Activated naive CD4-positive, alpha-beta T cell (primary cell): Measurements from ENCODE around the gene XCR1.
"Not testable (repeated sequence)": the region's sequence is repeated elsewhere in the genome, so short reads cannot be mapped to it uniquely, and the experiment has no call there.

ENCODE experiments used
- DNase-seq, 4 experiments: peaks; one replicate each; lab custom pipeline; 2025; lab: John Stamatoyannopoulos, UW

Gene XCR1

GRCh38 chr3:46006238-46007032 is 20.8 kb downstream of the XCR1 start:
- no peak for DNase-seq

- not testable (repeated sequence) for DNase-seq
Observed at GRCh38 chr3:46003706-46004105, 23.6 kb downstream of the XCR1 start.

- DNase-seq = no peak
Observed at GRCh38 chr3:46001178-46001577, 26.1 kb downstream of the XCR1 start.

GRCh38 chr3:45997942-45998341 is 29.3 kb downstream of the XCR1 start:
- DNase-seq = no peak

- DNase-seq = not testable (repeated sequence)
Observed at GRCh38 chr3:45997499-45997898, 29.8 kb downstream of the XCR1 start.

GRCh38 chr3:45995236-45996192 is 31.8 kb downstream of the XCR1 start, which contains the start of gene FYCO1:
Gene FYCO1, minus strand, starts transcription at chr3:45995824. Its CDS starts 10,914 bp downstream, at chr3:45984910.
- peak; percentile 58 to 76 (median 70) for DNase-seq

- peak in 1 of 4 experiments; percentile 8 for DNase-seq
Observed at GRCh38 chr3:45994419-45995235, 32.7 kb downstream of the XCR1 start.

- no peak for DNase-seq
Observed at GRCh38 chr3:45993421-45994027, 33.8 kb downstream of the XCR1 start.

- no peak for DNase-seq
Observed at GRCh38 chr3:45992821-45993221, 34.5 kb downstream of the XCR1 start.

GRCh38 chr3:45992133-45992729 is 35.1 kb downstream of the XCR1 start:
- no peak for DNase-seq

- DNase-seq = no peak
Observed at GRCh38 chr3:45991341-45991740, 35.9 kb downstream of the XCR1 start.

GRCh38 chr3:45990181-45990580 is 37.1 kb downstream of the XCR1 start:
- DNase-seq = no peak

- no peak for DNase-seq
Observed at GRCh38 chr3:45988804-45989203, 38.5 kb downstream of the XCR1 start.

- no peak for DNase-seq
Observed at GRCh38 chr3:45988362-45988761, 38.9 kb downstream of the XCR1 start.

GRCh38 chr3:45987368-45988291 is 39.7 kb downstream of the XCR1 start:
- DNase-seq = no peak

- no peak for DNase-seq
Observed at GRCh38 chr3:45986303-45986982, 40.8 kb downstream of the XCR1 start.

GRCh38 chr3:45985532-45986302 is 41.6 kb downstream of the XCR1 start:
- no peak for DNase-seq
